ENCODE data around the gene CCDC70. TPM values are rescaled to one million over a fixed set of nuclear protein-coding genes. Genes with fewer than 3 reads are reported as not detected.

Gene CCDC70
- total and polyA plus RNA-seq, 4 donors, result 0.36 TPM; not detected in 3

DNA sequence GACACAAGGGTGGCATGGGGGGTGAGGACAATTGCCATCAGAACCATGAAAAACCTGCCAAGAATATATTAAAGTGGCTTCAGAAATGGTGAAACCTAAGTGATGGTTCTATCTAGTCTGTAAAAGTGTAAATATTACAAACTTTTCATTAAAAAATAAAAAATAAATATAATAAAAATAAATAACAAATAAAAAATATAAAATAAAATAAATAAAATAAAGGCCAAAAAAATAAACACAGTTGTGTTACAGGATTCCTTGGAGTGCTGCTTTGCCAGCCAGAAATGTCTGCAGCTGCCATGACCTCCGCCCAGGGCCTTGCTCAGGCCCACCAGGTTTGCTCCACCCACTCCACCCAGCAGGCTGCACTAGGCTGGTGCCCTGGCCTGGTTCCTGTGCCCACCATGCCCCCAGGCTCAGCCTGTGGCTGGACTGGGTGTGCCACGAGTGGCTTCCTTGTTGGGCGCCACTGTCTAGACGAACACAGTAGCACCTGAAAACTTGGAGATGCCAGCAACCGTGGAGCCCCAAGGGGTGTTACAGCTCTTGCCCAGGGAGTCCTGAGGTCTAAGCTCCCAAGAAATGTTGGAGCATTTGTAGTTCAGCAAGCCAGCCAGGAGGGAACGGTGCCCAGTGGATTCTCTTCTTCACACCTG, 20.9 kb downstream of the CCDC70 start (continued):
- no peak for TF ChIP-seq ZBTB33 (IDR thresholded peaks at IDR 0.05)
- TF ChIP-seq EGR1 (IDR thresholded peaks at IDR 0.05; ENCODE audit: low read depth in 2 of 2), result no peak
- TF ChIP-seq GABPA (IDR thresholded peaks at IDR 0.05 in 1 of 2, conservative IDR thresholded peaks at IDR 0.05 in 1 of 2), result no peak
- no peak for TF ChIP-seq ATF3 (IDR thresholded peaks at IDR 0.05)
- no peak for TF ChIP-seq TAF1 (conservative IDR thresholded peaks at IDR 0.05)
- no peak for TF ChIP-seq NR2F2 (IDR thresholded peaks at IDR 0.05)

GRCh38 chr13:51883226-51883600, 21.4 kb downstream of the CCDC70 start:
- no peaks in the 10 kb centered on the region for H3K27me3 ChIP-seq (ENCODE audit: control insufficient read depth in 4 of 4, insufficient read depth in 4 of 4, low read length in 3 of 4)
- 76% methylated on average over 5 of the region's 5 CpGs for WGBS

More at GRCh38 chr13:51883226-51883600, 21.4 kb downstream of the CCDC70 start:
- peaks cover 0 to 2% (median 0%) of the 10 kb centered on the region in 4 donors for H3K36me3 ChIP-seq (ENCODE audit: control insufficient read depth in 4 of 4, insufficient read depth in 3 of 4, low read depth in 1 of 4, low read length in 3 of 4)
- H3K27ac ChIP-seq (ENCODE audit: low read depth in 1 of 2, low read length in 2 of 2), result no peak overlapping the region
- DNase-seq (ENCODE audit: low spot score), result no peak
- H3K9me3 ChIP-seq (ENCODE audit: control insufficient read depth in 4 of 4, low read length in 3 of 4), result peaks cover 0 to 1% (median 0%) of the 10 kb centered on the region in 4 donors
- H3K4me3 ChIP-seq (ENCODE audit: low read depth in 1 of 3, low read length in 3 of 3), result no peak overlapping the region
- no peak overlapping the region for H3K9ac ChIP-seq (ENCODE audit: low read depth in 1 of 2, low read length in 2 of 2)
- no peaks in the 10 kb centered on the region for H3K4me1 ChIP-seq (ENCODE audit: control insufficient read depth in 4 of 4, insufficient read depth in 4 of 4, low read length in 3 of 4)
- no peak for TF ChIP-seq GABPA (IDR thresholded peaks at IDR 0.05 in 1 of 2, conservative IDR thresholded peaks at IDR 0.05 in 1 of 2)
- TF ChIP-seq, protein P1, sequence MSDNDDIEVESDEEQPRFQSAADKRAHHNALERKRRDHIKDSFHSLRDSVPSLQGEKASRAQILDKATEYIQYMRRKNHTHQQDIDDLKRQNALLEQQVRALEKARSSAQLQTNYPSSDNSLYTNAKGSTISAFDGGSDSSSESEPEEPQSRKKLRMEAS (IDR thresholded peaks at IDR 0.05), result no peak
- TF ChIP-seq RXRA (IDR thresholded peaks at IDR 0.05), result no peak
- no peak for TF ChIP-seq ZBTB33 (IDR thresholded peaks at IDR 0.05)
- no peak for TF ChIP-seq HNF4G (IDR thresholded peaks at IDR 0.05)
- TF ChIP-seq RAD21 (IDR thresholded peaks at IDR 0.05), result no peak
- no peak for TF ChIP-seq SP1 (IDR thresholded peaks at IDR 0.05)
- no peak for TF ChIP-seq YY1 (IDR thresholded peaks at IDR 0.05)
- TF ChIP-seq REST (IDR thresholded peaks at IDR 0.05), result no peak
- TF ChIP-seq TAF1 (conservative IDR thresholded peaks at IDR 0.05), result no peak

Data from liver (tissue), 9 donors.